K562 (cell line): ENCODE data around the gene MBOAT7. TPM values are rescaled to one million over a fixed set of nuclear protein-coding genes. Genes with fewer than 3 reads are reported as not detected.

Experiments
- ATAC-seq: fragments of 200-7000 bp; cut with Tn5 transposase; 3 replicates; pipeline ENCODE4 v1.9.1; 2020; ENCODE audit warnings: moderate library complexity
- BruUV-seq: library from RNA; stranded (reverse); fragments of 400-500 nt; replicated peaks from 2 replicates; lab custom pipeline; 2021; lab: Mats Ljungman, UMichigan
- CTCF ChIA-PET: fragments of 300-600 bp; formaldehyde crosslinking; extraction: SDS; loops from one replicate; lab custom pipeline; 2021; ENCODE audit warnings: low intra/inter-chr PET ratio; lab: Yijun Ruan, JAX
- POLR2A ChIA-PET: fragments of 300-600, 350-650 bp; sonication (Branson Sonifier 250); formaldehyde crosslinking; extraction: SDS; loops from one replicate; lab custom pipeline; 2021; ENCODE audit warnings: antibody characterized with exemption, inconsistent platforms; lab: Yijun Ruan, JAX
- DNase-seq, 4 experiments: peaks; one replicate each; pipeline versions ENCODE4 v3.0.0 to v3.0.0-alpha.2; 2011 to 2018; ENCODE audit warnings: low spot score in 3 of 4, mixed read lengths in 3 of 4; ENCODE audit errors: extremely low read depth in 1 of 4
- FAIRE-seq: peaks from 2 replicates; lab custom pipeline; 2011; peaks lifted over from hg19 to GRCh38; lab: Jason Lieb, UNC
- H2AFZ ChIP-seq: 2 replicates; pipeline ENCODE4 v1.6.0; 2011; ENCODE audit warnings: low read depth, low read length, control low read depth, inconsistent platforms
- H3K27ac ChIP-seq: fragments of 200-600 bp; 3 replicates; pipeline ENCODE4 v1.8.0; 2011; ENCODE audit warnings: low read depth, mild to moderate bottlenecking, control low read depth, inconsistent platforms, low read length, moderate library complexity, mixed read lengths; ENCODE audit errors: extremely low read depth
- H3K27me3 ChIP-seq, 2 experiments: fragments of 300-600 bp in 1 of 2; 2 replicates in 1 of 2; 3 replicates in 1 of 2; pipeline versions ENCODE4 v1.6.0 to v1.8.0; 2011; ENCODE audit warnings: inconsistent platforms in 2 of 2, low read length in 2 of 2, mild to moderate bottlenecking in 1 of 2, mixed read lengths in 1 of 2, moderate library complexity in 1 of 2; ENCODE audit not compliant: control insufficient read depth in 2 of 2, insufficient read depth in 2 of 2
- H3K36me3 ChIP-seq: fragments of 300-600 bp; 3 replicates; pipeline ENCODE4 v1.8.0; 2011; ENCODE audit warnings: mild to moderate bottlenecking, low read length, inconsistent platforms; ENCODE audit not compliant: control insufficient read depth, insufficient read depth
- H3K4me1 ChIP-seq, 2 experiments: fragments of 200-600 bp in 1 of 2; replicated peaks in 1 of 2; 2 replicates in 1 of 2; 3 replicates in 1 of 2; pipeline versions ENCODE4 v1.5.1 to v1.8.0; 2011; ENCODE audit warnings: inconsistent platforms in 2 of 2, low read length in 2 of 2, mild to moderate bottlenecking in 1 of 2, mixed read lengths in 1 of 2, moderate library complexity in 1 of 2; ENCODE audit not compliant: control insufficient read depth in 2 of 2, insufficient read depth in 2 of 2
- H3K4me2 ChIP-seq: 2 replicates; pipeline ENCODE4 v1.6.1; 2011; ENCODE audit warnings: low read length, control low read depth, inconsistent platforms, mixed read lengths; ENCODE audit not compliant: insufficient read depth
- H3K4me3 ChIP-seq: fragments of 200-600 bp; sonication (generic), shearing (Covaris generic); 2 replicates; pipeline ENCODE4 v1.5.1; 2016; ENCODE audit warnings: control low read depth, inconsistent platforms
- H3K79me2 ChIP-seq: fragments of 200-600 bp; 3 replicates; pipeline ENCODE4 v1.8.0; 2011; ENCODE audit warnings: low read length, inconsistent platforms; ENCODE audit not compliant: control insufficient read depth, insufficient read depth
- H3K9ac ChIP-seq, 2 experiments: 2 replicates each; pipeline versions ENCODE4 v1.6.0 to v1.6.1; 2011; ENCODE audit warnings: low read depth in 2 of 2, low read length in 2 of 2, control low read depth in 1 of 2, inconsistent platforms in 1 of 2, mild to moderate bottlenecking in 1 of 2, mixed read lengths in 1 of 2; ENCODE audit not compliant: insufficient read depth in 1 of 2
- H3K9me1 ChIP-seq: one replicate; pipeline ENCODE4 v1.6.0; 2011; ENCODE audit warnings: inconsistent platforms, mild to moderate bottlenecking, low read length, moderate library complexity; ENCODE audit not compliant: control insufficient read depth, insufficient read depth
- H3K9me3 ChIP-seq: replicated peaks from 2 replicates; pipeline ENCODE4 v1.5.1; 2011; ENCODE audit warnings: low read depth, low read length, inconsistent platforms; ENCODE audit not compliant: control insufficient read depth, insufficient read depth
- H4K20me1 ChIP-seq: replicated peaks from 2 replicates; pipeline ENCODE4 v1.6.1; 2011; ENCODE audit warnings: low read length, inconsistent platforms, mixed read lengths; ENCODE audit not compliant: control insufficient read depth, insufficient read depth
- FOXM1 ChIP-seq, 2 experiments: fragments of 450-650 bp in 1 of 2; sonication (generic) in 1 of 2; formaldehyde crosslinking in 1 of 2; IDR thresholded peaks; 2 replicates each; pipeline versions ENCODE4 v1.6.1 to v1.9.0; 2017 to 2022; ENCODE audit warnings: low read depth in 2 of 2, mild to moderate bottlenecking in 2 of 2, missing genetic modification reagents in 1 of 2, moderate library complexity in 1 of 2
- HLTF ChIP-seq: fragments of 450-650 bp; IDR thresholded peaks from 2 replicates; pipeline ENCODE4 v1.6.1; 2016
- HSF4 ChIP-seq: fragments of 250-450 bp; sonication (Bioruptor Pico); IDR thresholded peaks from 2 replicates; pipeline ENCODE4 v2.1.2; 2022; ENCODE audit warnings: mild to moderate bottlenecking, moderate library complexity, borderline replicate concordance
- MCM7 ChIP-seq, 2 experiments: fragments of 450-650 bp; IDR thresholded peaks; 2 replicates each; pipeline ENCODE4 v1.6.1; 2016 to 2018
- SMC3 ChIP-seq: conservative IDR thresholded peaks from 2 replicates; pipeline ENCODE4 v1.6.1; 2011; ENCODE audit warnings: low read depth, low read length, improper control_type of control experiment; ENCODE audit not compliant: insufficient read depth
- SNRNP70 ChIP-seq: fragments of 200-400 bp; formaldehyde crosslinking; optimal IDR thresholded peaks from 2 replicates; pipeline ENCODE3; 2017; ENCODE audit warnings: low read depth, low read length
- ZNF174 ChIP-seq: fragments of 250-450 bp; sonication (Bioruptor Pico); IDR thresholded peaks from 2 replicates; pipeline ENCODE4 v1.4.0; 2020; ENCODE audit warnings: mild to moderate bottlenecking
- WGBS: fragments of 100-300 bp; shearing (Covaris generic); methylation state at CpG from one replicate; pipeline ENCODE4 v1.1.6; 2016; ENCODE audit warnings: low coverage, mixed read lengths; ENCODE audit not compliant: insufficient coverage; ENCODE audit errors: missing lambda C conversion rate; 5-methylcytosine and 5-hydroxymethylcytosine counted together
- in situ Hi-C: fragments of 300-500 bp; cut with MboI; formaldehyde crosslinking; loops from 4 replicates; pipeline ENCODE4 v1.15.0; 2018; ENCODE audit warnings: inconsistent platforms, mixed read lengths
- intact Hi-C: fragments of 100-400 bp; cut with micrococcal nuclease; formaldehyde crosslinking; loops from 2 replicates; pipeline ENCODE4 v1.14.2; 2022
- polyA plus RNA-seq, 8 experiments: library from polyadenylated mRNA; depleted of rRNA in 4 of 8; stranded (reverse) in 5 of 8; unstranded in 3 of 8; fragments of >200 nt; fragmentation: Nextera tagmentation in 2 of 8; fragmentation: Illumina TruSeq in 1 of 8; extraction: Ambion mirVana in 2 of 8; extraction: Trizol in 1 of 8; gene quantifications; 2 replicates each; pipeline versions ENCODE4 v1.2.1 to v1.2.3, GENCODE V29; 2011 to 2014; ENCODE audit warnings: inconsistent platforms in 1 of 8, missing spikeins in 1 of 8
- total RNA-seq, 7 experiments: library from RNA; depleted of rRNA in 6 of 7; stranded (reverse); fragments of >200 nt in 6 of 7; fragmentation: Illumina TruSeq in 2 of 7; extraction: Trizol in 2 of 7; gene quantifications; 2 replicates each; pipeline versions ENCODE4 v1.2.1 to v1.2.3, GENCODE V29; 2011 to 2021; ENCODE audit warnings: low replicate concordance in 1 of 7
- TF ChIP-seq, protein P1 (sequence below), 3 experiments: IDR thresholded peaks in 2 of 3; conservative IDR thresholded peaks in 1 of 3; 2 replicates each; pipeline ENCODE4 v1.5.1; 2011 to 2012; ENCODE audit warnings: low read length in 3 of 3, mild to moderate bottlenecking in 3 of 3, control low read depth in 2 of 3, improper control_type of control experiment in 1 of 3, inconsistent platforms in 1 of 3, low read depth in 1 of 3, mixed read lengths in 1 of 3, moderate library complexity in 1 of 3; ENCODE audit not compliant: insufficient read depth in 2 of 3

Gene MBOAT7
- total and polyA plus RNA-seq, 9 of the 15 experiments (the other 6 are each of a cell fraction or from before 2014, with no cell fraction given) = 1.4 to 153 (median 56.1) TPM

DNA sequence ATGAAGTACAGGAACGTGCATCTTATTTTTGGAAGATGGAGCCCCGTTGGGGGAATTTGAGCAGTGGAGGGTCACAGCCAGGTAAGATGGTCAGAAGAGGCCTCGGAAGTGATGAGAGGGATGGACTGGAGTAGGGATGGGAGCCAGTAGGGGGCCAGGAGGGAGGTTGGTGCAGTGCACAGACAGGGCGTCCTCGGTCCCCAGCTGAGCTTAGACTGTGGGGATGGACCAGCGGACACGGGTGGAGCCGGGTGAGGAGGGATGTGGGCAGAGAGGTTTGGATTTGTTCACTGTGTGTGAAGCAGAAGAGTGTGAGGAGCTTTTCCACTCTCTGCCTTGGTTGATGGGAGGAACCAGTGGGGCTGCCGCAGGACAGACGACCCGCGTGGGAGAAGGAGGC lies 21.9 kb upstream of the MBOAT7 start:
- ChIA-PET POLR2A (interaction anchor here (0.6 to 7.0 kb wide), 10 partner anchors 10 to 185 kb away, joined by 3 to 66 read pairs (median 4); partner anchors contain the start of genes LILRB3, MBOAT7, RPS9 and TSEN34), CTCF (no interaction called here)
- Histone ChIP-seq H3K9me3 (no peaks in the 10 kb centered on the region), H3K79me2 (peaks cover 45% of the 10 kb centered on the region), H3K9me1 (peaks cover 20% of the 10 kb centered on the region), H3K36me3 (peaks cover 39% of the 10 kb centered on the region), H3K4me2 (peak overlapping the region; percentile 60), H3K27me3 (no peaks in the 10 kb centered on the region), H2AFZ (peak overlapping the region; percentile 44; the same call in 1 of the 2 replicates), H3K4me1 (peaks cover 52 to 67% of the 10 kb centered on the region in 2 experiments), H3K9ac (peak overlapping the region; percentile 11 to 24; a peak in 2 of 4 replicates), H3K27ac (peak overlapping the region; percentile 76), H4K20me1 (peaks cover 47% of the 10 kb centered on the region), H3K4me3 (no peak overlapping the region)
- in situ Hi-C loops (no loop called here), intact Hi-C loops (loop anchor here (2.0 kb wide), 1 partner anchor 20 kb away; no protein-coding TSS in a partner anchor)
- BruUV-seq = no TSS peak
- FAIRE-seq (no peak), ATAC-seq (no peak), DNase-seq (no peak)
- WGBS = 69% methylated on average over 12 of the region's 12 CpGs
- TF ChIP-seq MCM7 (IDR thresholded peaks at IDR 0.05) (no peak), FOXM1 (IDR thresholded peaks at IDR 0.05; ENCODE audit: low read depth) (no peak), FOXM1 (CRISPR knock-in tag; IDR thresholded peaks at IDR 0.05; ENCODE audit: low read depth) (0 out of 2 replicates have a peak, but pooled peaks have one; percentile 63), HLTF (peak; percentile 17; the same call in 1 of the 2 replicates), ZNF174 (CRISPR knock-in tag) (no peak), SMC3 (no peak), SNRNP70 (peak; percentile 72), HSF4 (no peak)
- TF ChIP-seq, protein P1, sequence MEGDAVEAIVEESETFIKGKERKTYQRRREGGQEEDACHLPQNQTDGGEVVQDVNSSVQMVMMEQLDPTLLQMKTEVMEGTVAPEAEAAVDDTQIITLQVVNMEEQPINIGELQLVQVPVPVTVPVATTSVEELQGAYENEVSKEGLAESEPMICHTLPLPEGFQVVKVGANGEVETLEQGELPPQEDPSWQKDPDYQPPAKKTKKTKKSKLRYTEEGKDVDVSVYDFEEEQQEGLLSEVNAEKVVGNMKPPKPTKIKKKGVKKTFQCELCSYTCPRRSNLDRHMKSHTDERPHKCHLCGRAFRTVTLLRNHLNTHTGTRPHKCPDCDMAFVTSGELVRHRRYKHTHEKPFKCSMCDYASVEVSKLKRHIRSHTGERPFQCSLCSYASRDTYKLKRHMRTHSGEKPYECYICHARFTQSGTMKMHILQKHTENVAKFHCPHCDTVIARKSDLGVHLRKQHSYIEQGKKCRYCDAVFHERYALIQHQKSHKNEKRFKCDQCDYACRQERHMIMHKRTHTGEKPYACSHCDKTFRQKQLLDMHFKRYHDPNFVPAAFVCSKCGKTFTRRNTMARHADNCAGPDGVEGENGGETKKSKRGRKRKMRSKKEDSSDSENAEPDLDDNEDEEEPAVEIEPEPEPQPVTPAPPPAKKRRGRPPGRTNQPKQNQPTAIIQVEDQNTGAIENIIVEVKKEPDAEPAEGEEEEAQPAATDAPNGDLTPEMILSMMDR (IDR thresholded peaks at IDR 0.05 in 2 of 3, conservative IDR thresholded peaks at IDR 0.05 in 1 of 3; ENCODE audit: insufficient read depth in 2 of 3, low read depth in 1 of 3, low read length in 3 of 3) = 0 out of 6 replicates have a peak, but pooled peaks of 1 of the 3 experiments have one; percentile 14
